Glomerular visceral epithelial cell (primary cell): Measurements from ENCODE around the gene TMEM9B.
"Not testable (repeated sequence)": the region's sequence is repeated elsewhere in the genome, so short reads cannot be mapped to it uniquely, and the experiment has no call there.

Source experiments
- DNase-seq: peaks from one replicate; pipeline ENCODE4 v3.0.0-alpha.2; 2016; ENCODE audit errors: extremely low spot score

TMEM9B gene

DNA sequence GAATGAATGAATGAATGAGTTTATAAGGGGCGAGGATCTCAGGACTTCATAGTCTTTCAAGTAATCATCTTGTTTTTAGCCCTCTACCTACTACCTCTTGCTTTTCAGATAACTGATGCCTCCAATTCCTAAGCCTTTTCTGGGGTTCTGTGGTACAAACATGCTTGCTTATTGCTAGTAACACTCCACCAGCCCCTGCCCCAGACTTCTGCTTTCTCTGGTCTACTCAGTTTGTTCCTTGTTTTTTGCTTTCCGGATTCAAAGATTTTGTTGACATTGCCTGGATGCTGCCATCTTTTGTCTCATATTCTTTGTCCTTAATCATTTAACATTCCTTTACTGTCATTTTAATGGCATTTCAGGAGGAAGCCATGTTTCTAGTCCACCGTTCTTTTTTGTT is 8.9 kb upstream of the TMEM9B start:
- DNase-seq = no peak

DNA sequence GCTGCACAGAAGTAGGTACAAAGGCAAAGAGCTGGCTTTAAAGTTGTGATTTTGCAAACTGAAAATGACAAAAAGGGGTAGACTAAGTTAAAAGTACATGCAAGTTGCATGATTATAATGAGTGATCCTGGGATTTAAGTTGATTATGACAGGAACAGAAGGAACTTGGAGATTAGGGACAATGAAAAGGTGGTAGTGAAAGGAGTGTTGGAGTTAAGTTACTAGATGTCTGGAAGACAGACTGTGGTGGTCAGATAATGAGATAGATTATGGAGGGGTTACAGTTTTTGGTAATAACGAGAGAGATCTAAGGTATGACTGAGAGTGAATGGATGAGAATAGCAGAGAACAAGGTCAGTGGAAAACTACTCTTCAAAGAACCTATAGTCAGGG is 7.7 kb upstream of the TMEM9B start:
- DNase-seq = no peak

- DNase-seq = no peak
Measured at GRCh38 chr11:8971196-8971923, 7.1 kb upstream of the TMEM9B start.

DNA sequence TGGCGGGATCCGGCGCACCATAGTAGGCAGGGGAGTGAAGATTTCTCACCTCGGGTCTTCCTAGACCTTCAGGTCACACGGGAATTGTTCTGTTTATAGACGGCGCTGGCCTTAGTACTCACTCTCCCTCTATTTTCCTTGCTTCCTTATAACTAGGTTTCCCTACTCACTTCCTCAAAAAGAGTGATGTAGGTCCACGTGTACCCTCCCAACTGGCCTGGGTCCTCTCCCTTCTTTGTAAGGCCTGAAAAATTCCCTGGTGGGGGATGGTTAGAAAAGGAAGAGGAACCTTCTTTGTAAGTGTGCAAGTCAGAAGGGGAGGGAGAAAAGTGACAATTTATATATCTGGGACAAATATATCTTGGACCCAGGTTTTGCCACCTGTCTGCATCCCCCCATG is 2.9 kb upstream of the TMEM9B start:
- no peak for DNase-seq

GRCh38 chr11:8963569-8964323 is 496 bp downstream of the TMEM9B start:
- DNase-seq = peak; percentile 77

- DNase-seq = no peak
Measured at GRCh38 chr11:8962841-8963240, 1.4 kb downstream of the TMEM9B start.

GRCh38 chr11:8961401-8961800 is 2.8 kb downstream of the TMEM9B start:
- no peak for DNase-seq

GRCh38 chr11:8959546-8960166 is 4.6 kb downstream of the TMEM9B start:
- DNase-seq = peak; percentile 77

DNA sequence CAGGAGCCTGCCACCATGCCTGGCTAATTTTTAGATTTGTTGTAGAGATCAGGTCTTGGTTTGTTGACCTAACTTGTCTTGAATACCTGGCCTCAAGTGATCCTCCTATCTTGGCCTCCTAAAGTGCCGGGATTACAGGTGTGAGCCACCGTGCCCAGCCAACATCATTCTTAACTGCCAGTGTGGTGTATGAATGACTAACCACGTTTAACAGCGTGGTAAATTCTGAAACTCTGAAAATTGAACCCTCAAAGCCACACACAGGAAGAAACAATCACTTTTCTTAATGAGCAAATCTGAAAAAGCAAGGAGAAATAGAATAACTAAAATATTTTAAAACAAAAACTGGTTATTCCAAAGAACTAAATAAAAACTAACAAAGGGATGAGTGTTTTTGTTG is 7.4 kb downstream of the TMEM9B start:
- DNase-seq = no peak

GRCh38 chr11:8948886-8949285 is 15.4 kb downstream of the TMEM9B start:
- DNase-seq = no peak

DNA sequence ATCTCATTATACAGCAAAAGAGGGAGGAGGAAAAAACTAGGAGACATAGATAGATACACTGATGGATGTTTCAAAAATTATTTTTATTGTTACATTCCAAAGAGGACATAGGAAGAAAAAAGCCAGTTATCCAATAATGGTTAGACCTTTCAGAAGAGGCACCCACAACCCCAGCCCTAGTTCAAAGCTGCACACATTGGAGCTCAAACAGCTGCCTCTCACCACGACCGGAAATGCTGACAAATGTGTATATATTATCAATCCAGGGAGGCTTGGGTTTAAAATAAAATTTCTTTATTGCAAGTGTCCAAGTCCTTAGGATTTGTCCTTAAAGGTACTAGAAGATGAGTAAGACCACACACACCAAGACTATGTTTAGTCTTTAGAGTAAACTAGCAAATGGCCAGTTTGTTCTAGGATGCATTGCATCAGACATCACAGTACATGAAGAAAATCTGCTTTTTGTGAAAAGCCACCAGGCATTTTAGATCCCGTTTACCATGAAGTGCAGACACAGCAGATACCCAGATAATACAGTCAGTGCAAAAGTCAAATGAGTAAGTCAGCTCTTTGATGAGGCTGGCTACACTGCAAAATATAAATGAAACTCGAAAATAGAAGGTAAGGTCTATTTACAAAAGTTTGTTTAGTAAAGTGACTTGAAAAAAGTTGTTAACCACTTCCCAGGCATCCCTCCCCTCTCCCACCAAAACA is 16.9 kb downstream of the TMEM9B start:
- DNase-seq = no peak

DNA sequence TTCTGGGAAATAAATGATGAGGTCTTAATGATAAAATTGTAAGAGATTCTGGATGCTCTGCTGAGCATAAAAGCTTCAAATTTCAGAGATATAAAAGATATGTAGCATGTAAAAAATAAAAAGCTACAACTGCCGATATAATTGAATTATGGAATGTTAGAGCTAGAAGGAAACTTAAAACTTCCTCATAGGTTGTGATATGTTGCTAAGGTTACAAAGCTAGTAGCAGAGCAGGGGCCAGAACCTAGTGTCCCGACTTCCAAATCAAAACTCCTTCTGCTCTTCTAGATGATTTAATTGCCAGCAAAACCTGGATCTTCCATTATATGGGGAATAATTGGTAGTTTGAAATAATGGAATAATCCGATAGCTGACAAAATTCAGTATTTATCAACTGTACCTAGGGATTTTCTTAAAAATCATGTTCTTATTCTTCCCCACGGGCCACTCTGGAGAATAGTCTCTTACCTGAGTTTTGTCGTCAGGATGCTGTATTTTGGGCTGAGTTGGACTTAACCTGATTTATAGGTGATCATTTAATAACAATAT is 21.6 kb downstream of the TMEM9B start, which contains the start of gene ASCL3:
ASCL3 (minus strand) TSS at position 499 of the 549 bp plus-strand sequence. CDS start 4,855 bp downstream, outside the sequence.
- no peak for DNase-seq

GRCh38 chr11:8941341-8942103 is 22.7 kb downstream of the TMEM9B start:
- no peak for DNase-seq

- no peak for DNase-seq
Measured at GRCh38 chr11:8937659-8938058, 26.6 kb downstream of the TMEM9B start.

DNA sequence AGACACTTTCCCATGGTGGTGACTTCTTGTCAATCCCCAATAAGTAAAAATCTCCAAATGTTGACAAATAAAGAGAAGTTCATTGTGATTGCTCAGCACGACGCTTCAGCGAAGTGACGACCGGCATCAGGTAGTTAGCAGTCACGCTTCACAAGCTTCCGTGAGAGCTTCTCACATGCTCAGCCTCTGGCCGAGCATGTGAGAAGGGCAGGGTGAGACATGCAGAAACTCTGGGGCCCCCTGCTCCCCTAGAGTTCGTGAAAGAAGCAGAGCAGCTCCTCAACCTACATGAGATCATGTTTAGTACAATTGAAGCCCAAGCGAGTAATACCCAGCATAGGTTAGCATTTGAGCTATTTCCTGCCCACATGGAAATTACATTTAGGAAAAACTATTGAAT is 27.1 kb downstream of the TMEM9B start:
- DNase-seq = no peak

DNA sequence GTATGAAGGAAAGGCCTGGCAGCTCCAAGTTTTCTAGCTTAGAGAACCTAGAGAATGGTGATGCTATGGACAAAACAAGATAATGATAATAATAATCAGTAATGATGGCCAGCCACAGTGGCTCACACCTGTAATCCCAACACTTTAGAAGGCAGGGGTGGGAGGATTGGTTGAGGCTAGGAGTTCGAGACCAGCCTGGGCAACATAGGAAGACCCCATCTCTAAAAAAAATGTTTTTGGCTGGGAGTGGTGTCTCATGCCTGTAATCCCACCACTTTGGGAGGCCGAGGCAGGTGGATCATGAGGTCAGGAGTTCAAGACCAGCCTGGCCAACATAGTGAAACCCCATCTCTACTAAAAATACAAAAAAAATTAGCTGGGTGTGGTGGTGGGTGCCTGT is 28.5 kb downstream of the TMEM9B start:
- not testable (repeated sequence) for DNase-seq

GRCh38 chr11:8934742-8935488 is 29.3 kb downstream of the TMEM9B start:
- peak; percentile 30 for DNase-seq

- no peak for DNase-seq
Measured at GRCh38 chr11:8933931-8934330, 30.3 kb downstream of the TMEM9B start.

DNA sequence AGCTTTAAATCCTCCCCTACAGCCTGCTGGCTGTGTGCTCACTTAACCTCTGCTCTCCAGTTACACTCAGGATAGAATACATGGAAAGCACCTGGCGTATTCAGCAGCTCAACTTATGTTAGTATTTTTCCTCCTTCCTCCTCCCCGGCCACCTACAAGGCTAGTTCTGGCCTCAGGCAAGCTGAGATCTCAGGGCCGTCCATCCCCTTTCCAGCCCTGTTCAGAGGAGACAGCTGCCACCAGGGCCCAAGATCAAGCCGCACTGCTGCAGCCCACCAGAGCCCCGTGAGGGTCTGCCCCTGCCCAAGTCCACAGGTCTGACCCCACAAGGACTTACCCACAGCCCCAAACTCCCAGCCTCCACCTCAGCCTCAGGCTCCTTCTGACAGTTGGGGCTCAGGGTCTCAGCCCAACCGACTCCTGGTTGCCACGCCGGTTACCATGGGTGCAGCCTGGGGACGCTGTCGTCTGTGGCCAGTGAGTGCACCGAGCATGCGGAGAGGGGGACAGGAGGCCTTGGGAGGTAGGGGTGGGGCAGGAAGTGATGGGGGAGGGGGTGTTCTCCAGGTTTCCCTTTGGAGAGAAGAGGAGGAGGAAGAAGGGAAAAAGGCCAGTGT is 31.6 kb downstream of the TMEM9B start, which contains the start of gene C11orf16:
C11orf16 (minus strand) TSS at position 384 of the 617 bp plus-strand sequence. CDS start 639 bp downstream, outside the sequence.
- DNase-seq = no peak
